ENCODE measurements around the gene FIGNL2.
"Not testable (repeated sequence)": the region's sequence is repeated elsewhere in the genome, so short reads cannot be mapped to it uniquely, and the experiment has no call there.

GRCh38 chr12:51885294-51886020 is 36.9 kb upstream of the FIGNL2 start:
- TF ChIP-seq, protein P1, sequence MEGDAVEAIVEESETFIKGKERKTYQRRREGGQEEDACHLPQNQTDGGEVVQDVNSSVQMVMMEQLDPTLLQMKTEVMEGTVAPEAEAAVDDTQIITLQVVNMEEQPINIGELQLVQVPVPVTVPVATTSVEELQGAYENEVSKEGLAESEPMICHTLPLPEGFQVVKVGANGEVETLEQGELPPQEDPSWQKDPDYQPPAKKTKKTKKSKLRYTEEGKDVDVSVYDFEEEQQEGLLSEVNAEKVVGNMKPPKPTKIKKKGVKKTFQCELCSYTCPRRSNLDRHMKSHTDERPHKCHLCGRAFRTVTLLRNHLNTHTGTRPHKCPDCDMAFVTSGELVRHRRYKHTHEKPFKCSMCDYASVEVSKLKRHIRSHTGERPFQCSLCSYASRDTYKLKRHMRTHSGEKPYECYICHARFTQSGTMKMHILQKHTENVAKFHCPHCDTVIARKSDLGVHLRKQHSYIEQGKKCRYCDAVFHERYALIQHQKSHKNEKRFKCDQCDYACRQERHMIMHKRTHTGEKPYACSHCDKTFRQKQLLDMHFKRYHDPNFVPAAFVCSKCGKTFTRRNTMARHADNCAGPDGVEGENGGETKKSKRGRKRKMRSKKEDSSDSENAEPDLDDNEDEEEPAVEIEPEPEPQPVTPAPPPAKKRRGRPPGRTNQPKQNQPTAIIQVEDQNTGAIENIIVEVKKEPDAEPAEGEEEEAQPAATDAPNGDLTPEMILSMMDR (IDR thresholded peaks at IDR 0.05): not testable (repeated sequence)
- not testable (repeated sequence) for TF ChIP-seq POLR2A (IDR thresholded peaks at IDR 0.05)

Measured in tibial nerve (tissue), 3 donors.